ACC112 (cell line): Measurements from ENCODE around the gene DNAJC4.

Experiments used
- H2AFZ ChIP-seq: fragments of 200-600 bp; sonication (generic); one replicate; pipeline ENCODE4 v1.6.0; 2017; ENCODE audit warnings: antibody characterized with exemption, low read length; ENCODE audit not compliant: unreplicated experiment
- H3K27ac ChIP-seq: fragments of 200-600 bp; sonication (generic); 2 replicates; pipeline ENCODE4 v1.5.1; 2014; ENCODE audit warnings: low read depth, mild to moderate bottlenecking, antibody characterized with exemption, low read length, moderate library complexity
- H3K27me3 ChIP-seq: fragments of 200-600 bp; sonication (generic); 2 replicates; pipeline ENCODE4 v1.6.1; 2014; ENCODE audit warnings: mild to moderate bottlenecking, antibody characterized with exemption, low read length, moderate library complexity, mixed read lengths; ENCODE audit not compliant: insufficient read depth
- H3K36me3 ChIP-seq: fragments of 200-600 bp; sonication (generic); 2 replicates; pipeline ENCODE4 v1.6.1; 2016; ENCODE audit warnings: mild to moderate bottlenecking, antibody characterized with exemption, low read length, moderate library complexity, mixed read lengths; ENCODE audit not compliant: insufficient read depth
- H3K4me1 ChIP-seq: fragments of 200-600 bp; sonication (generic); one replicate; pipeline ENCODE4 v1.6.1; 2016; ENCODE audit warnings: low read length, mixed read lengths; ENCODE audit not compliant: insufficient read depth, unreplicated experiment, control insufficient read depth
- H3K4me3 ChIP-seq: fragments of 200-600 bp; sonication (generic); 2 replicates; pipeline ENCODE4 v1.5.1; 2014; ENCODE audit warnings: mild to moderate bottlenecking, low read depth, low read length
- H3K79me2 ChIP-seq: fragments of 200-600 bp; sonication (generic); one replicate; pipeline ENCODE4 v1.6.0; 2016; ENCODE audit warnings: low read length; ENCODE audit not compliant: control insufficient read depth, unreplicated experiment, insufficient read depth

Gene DNAJC4

GRCh38 chr11:64252003-64252872 is 21.9 kb downstream of the DNAJC4 start:
- Histone ChIP-seq H3K27ac (peak overlapping the region; percentile 11; the same call in 1 of the 2 replicates), H3K79me2 (peaks cover 21% of the 10 kb centered on the region), H3K36me3 (0 out of 2 replicates have a peak, but pooled peaks cover 4% of the 10 kb centered on the region), H3K4me3 (peak overlapping the region; percentile 87), H3K27me3 (no peaks in the 10 kb centered on the region), H3K4me1 (peaks cover 23% of the 10 kb centered on the region), H2AFZ (peak overlapping the region; percentile 55)

- H3K27me3 ChIP-seq, result no peaks in the 10 kb centered on the region
- H3K27ac ChIP-seq, result no peak overlapping the region
- H2AFZ ChIP-seq, result no peak overlapping the region
- H3K4me1 ChIP-seq, result peaks cover 18% of the 10 kb centered on the region
- peak overlapping the region; percentile 87 for H3K4me3 ChIP-seq
- H3K36me3 ChIP-seq, result 0 out of 2 replicates have a peak, but pooled peaks cover 4% of the 10 kb centered on the region
- H3K79me2 ChIP-seq, result peaks cover 21% of the 10 kb centered on the region
Observed at GRCh38 chr11:64253043-64253442, 22.7 kb downstream of the DNAJC4 start.

- H3K27ac ChIP-seq, result no peak overlapping the region
- no peak overlapping the region for H2AFZ ChIP-seq
- H3K79me2 ChIP-seq, result peaks cover 21% of the 10 kb centered on the region
- H3K27me3 ChIP-seq, result no peaks in the 10 kb centered on the region
- H3K4me3 ChIP-seq, result no peak overlapping the region
- 0 out of 2 replicates have a peak, but pooled peaks cover 4% of the 10 kb centered on the region for H3K36me3 ChIP-seq
- H3K4me1 ChIP-seq, result peaks cover 18% of the 10 kb centered on the region
Observed at GRCh38 chr11:64253481-64253880, 23.1 kb downstream of the DNAJC4 start.

- Histone ChIP-seq H3K27me3 (no peaks in the 10 kb centered on the region), H2AFZ (no peak overlapping the region), H3K4me3 (no peak overlapping the region), H3K36me3 (peaks cover 6% of the 10 kb centered on the region; the same call in 1 of the 2 replicates), H3K79me2 (peaks cover 21% of the 10 kb centered on the region), H3K27ac (no peak overlapping the region), H3K4me1 (peaks cover 18% of the 10 kb centered on the region)
Observed at GRCh38 chr11:64254326-64254725, 24.0 kb downstream of the DNAJC4 start.

GRCh38 chr11:64255135-64256128 is 25.1 kb downstream of the DNAJC4 start:
- Histone ChIP-seq H3K4me3 (no peak overlapping the region), H3K4me1 (peaks cover 18% of the 10 kb centered on the region), H3K27ac (no peak overlapping the region), H3K79me2 (peaks cover 21% of the 10 kb centered on the region), H3K27me3 (no peaks in the 10 kb centered on the region), H3K36me3 (peaks cover 14% of the 10 kb centered on the region), H2AFZ (no peak overlapping the region)

- Histone ChIP-seq H3K79me2 (peaks cover 21% of the 10 kb centered on the region), H3K4me1 (peaks cover 13% of the 10 kb centered on the region), H3K36me3 (peaks cover 14% of the 10 kb centered on the region), H3K27ac (no peak overlapping the region), H3K27me3 (no peaks in the 10 kb centered on the region), H3K4me3 (no peak overlapping the region), H2AFZ (no peak overlapping the region)
Observed at GRCh38 chr11:64256300-64256699, 26.0 kb downstream of the DNAJC4 start.

- H3K4me1 ChIP-seq, result peaks cover 16% of the 10 kb centered on the region
- no peaks in the 10 kb centered on the region for H3K27me3 ChIP-seq
- H3K36me3 ChIP-seq, result peaks cover 23% of the 10 kb centered on the region
- no peak overlapping the region for H2AFZ ChIP-seq
- H3K79me2 ChIP-seq, result peaks cover 1% of the 10 kb centered on the region
- H3K27ac ChIP-seq, result no peak overlapping the region
- H3K4me3 ChIP-seq, result no peak overlapping the region
Observed at GRCh38 chr11:64258356-64258755, 28.0 kb downstream of the DNAJC4 start.

- Histone ChIP-seq H3K79me2 (no peaks in the 10 kb centered on the region), H2AFZ (no peak overlapping the region), H3K36me3 (peaks cover 23% of the 10 kb centered on the region), H3K27me3 (no peaks in the 10 kb centered on the region), H3K27ac (no peak overlapping the region), H3K4me1 (peaks cover 12% of the 10 kb centered on the region), H3K4me3 (no peak overlapping the region)
Observed at GRCh38 chr11:64258946-64259532, 28.7 kb downstream of the DNAJC4 start.

GRCh38 chr11:64259533-64260067 is 29.3 kb downstream of the DNAJC4 start:
- H3K36me3 ChIP-seq, result peaks cover 23% of the 10 kb centered on the region
- H3K27me3 ChIP-seq, result no peaks in the 10 kb centered on the region
- H3K27ac ChIP-seq, result no peak overlapping the region
- H3K4me3 ChIP-seq, result no peak overlapping the region
- no peak overlapping the region for H2AFZ ChIP-seq
- peaks cover 12% of the 10 kb centered on the region for H3K4me1 ChIP-seq
- no peaks in the 10 kb centered on the region for H3K79me2 ChIP-seq

- H3K4me3 ChIP-seq, result no peak overlapping the region
- peaks cover 12% of the 10 kb centered on the region for H3K4me1 ChIP-seq
- no peaks in the 10 kb centered on the region for H3K27me3 ChIP-seq
- H3K27ac ChIP-seq, result no peak overlapping the region
- no peak overlapping the region for H2AFZ ChIP-seq
- no peaks in the 10 kb centered on the region for H3K79me2 ChIP-seq
- H3K36me3 ChIP-seq, result peaks cover 23% of the 10 kb centered on the region
Observed at GRCh38 chr11:64260147-64260708, 29.9 kb downstream of the DNAJC4 start.
